A549 (cell line): ENCODE results near the gene PDK2. TPM values are rescaled to one million over a fixed set of nuclear protein-coding genes. Genes with fewer than 3 reads are reported as not detected.

Source experiments
- ATAC-seq, 2 experiments: fragments of 200-7000 bp in 1 of 2; fragments of >200 bp in 1 of 2; cut with Nextera tagmentation in 1 of 2; cut with Tn5 transposase in 1 of 2; 3 replicates each; pipeline versions ENCODE4 v1.8.0 to v1.9.1; 2018 to 2020; ENCODE audit warnings: mild to moderate bottlenecking in 1 of 2, moderate library complexity in 1 of 2
- CTCF ChIA-PET: fragments of 300-600 bp; sonication (Branson Sonifier 250); formaldehyde crosslinking; extraction: SDS; loops from one replicate; lab custom pipeline; 2021; ENCODE audit warnings: antibody characterized with exemption, inconsistent platforms; lab: Yijun Ruan, JAX
- POLR2A ChIA-PET: fragments of 350-600 bp; formaldehyde crosslinking; extraction: SDS; loops from one replicate; lab custom pipeline; 2021; ENCODE audit warnings: antibody characterized with exemption, inconsistent platforms; lab: Yijun Ruan, JAX
- DNase-seq, 2 experiments: peaks; one replicate each; pipeline versions ENCODE4 v3.0.0 to v3.0.0-alpha.2; 2011 to 2016; ENCODE audit warnings: low read depth in 1 of 2, low spot score in 1 of 2
- FAIRE-seq: peaks from 2 replicates; lab custom pipeline; 2011; peaks lifted over from hg19 to GRCh38; lab: Jason Lieb, UNC
- H3K27ac ChIP-seq, 2 experiments: fragments of >200 bp; sonication (Bioruptor Twin); formaldehyde crosslinking; 3 replicates each; pipeline ENCODE4 v1.5.1; 2016 to 2017
- H3K4me1 ChIP-seq: fragments of >200 bp; sonication (Bioruptor Twin); formaldehyde crosslinking; 3 replicates; pipeline ENCODE4 v1.6.1; 2016
- H3K4me2 ChIP-seq: fragments of >200 bp; sonication (Bioruptor Twin); formaldehyde crosslinking; 3 replicates; pipeline ENCODE4 v1.6.1; 2016
- H3K4me3 ChIP-seq: fragments of >200 bp; sonication (Bioruptor Twin); formaldehyde crosslinking; 3 replicates; pipeline ENCODE4 v1.5.1; 2016
- H3K9me3 ChIP-seq: fragments of >200 bp; sonication (Bioruptor Twin); formaldehyde crosslinking; 3 replicates; pipeline ENCODE4 v1.6.1; 2016
- CBX2 ChIP-seq: fragments of 200-600 bp; sonication (generic); IDR thresholded peaks from 2 replicates; pipeline ENCODE4 v1.6.1; 2016; ENCODE audit warnings: low read depth, mild to moderate bottlenecking, borderline replicate concordance
- CBX8 ChIP-seq: fragments of 200-600 bp; sonication (generic); IDR thresholded peaks from 2 replicates; pipeline ENCODE4 v1.6.1; 2016
- ELK1 ChIP-seq: fragments of 150-350 bp; IDR thresholded peaks from 2 replicates; pipeline ENCODE4 v1.6.1; 2014; ENCODE audit warnings: low read depth, mild to moderate bottlenecking, low read length
- EP300 ChIP-seq, 2 experiments: fragments of >200 bp; sonication (Bioruptor Twin); formaldehyde crosslinking; IDR thresholded peaks; 2 replicates in 1 of 2; 3 replicates in 1 of 2; pipeline ENCODE4 v1.6.1; 2016 to 2017
- ESRRA ChIP-seq: fragments of 150-350 bp; IDR thresholded peaks from 2 replicates; pipeline ENCODE4 v1.6.1; 2014; ENCODE audit warnings: mild to moderate bottlenecking, low read length, borderline replicate concordance
- FOSB ChIP-seq: fragments of 250-450 bp; sonication (Bioruptor Pico); IDR thresholded peaks from 2 replicates; pipeline ENCODE4 v1.5.0; 2020; ENCODE audit warnings: mild to moderate bottlenecking, moderate library complexity
- GATA3 ChIP-seq: IDR thresholded peaks from 2 replicates; pipeline ENCODE4 v1.6.1; 2012; ENCODE audit warnings: borderline replicate concordance
- HOXA7 ChIP-seq: fragments of 250-450 bp; sonication (Bioruptor Pico); IDR thresholded peaks from 2 replicates; pipeline ENCODE4 v1.5.0; 2020; ENCODE audit warnings: mild to moderate bottlenecking, moderate library complexity
- HOXB13 ChIP-seq: fragments of 250-450 bp; sonication (Bioruptor Pico); IDR thresholded peaks from 2 replicates; pipeline ENCODE4 v1.5.0; 2020; ENCODE audit warnings: low read depth, mild to moderate bottlenecking, moderate library complexity
- KDM1A ChIP-seq: fragments of 200-600 bp; sonication (generic); IDR thresholded peaks from 2 replicates; pipeline ENCODE4 v1.6.1; 2016; ENCODE audit warnings: low read depth, mild to moderate bottlenecking
- MAZ ChIP-seq: fragments of 150-350 bp; IDR thresholded peaks from 2 replicates; pipeline ENCODE4 v1.6.1; 2014; ENCODE audit warnings: antibody characterized with exemption, low read depth, low read length, borderline replicate concordance
- NPAS2 ChIP-seq: fragments of 250-450 bp; sonication (Bioruptor Pico); IDR thresholded peaks from 2 replicates; pipeline ENCODE4 v1.8.0; 2022; ENCODE audit warnings: mild to moderate bottlenecking, moderate library complexity, borderline replicate concordance
- PBX3 ChIP-seq: IDR thresholded peaks from 2 replicates; pipeline ENCODE4 v1.6.1; 2012
- POLR2AphosphoS2 ChIP-seq: conservative IDR thresholded peaks from 2 replicates; pipeline ENCODE4 v1.6.1; 2012; ENCODE audit warnings: low read length, improper control_type of control experiment, inconsistent platforms
- RFX5 ChIP-seq: fragments of 450-650 bp; IDR thresholded peaks from 2 replicates; pipeline ENCODE4 v1.7.1; 2014; ENCODE audit warnings: antibody characterized with exemption, mild to moderate bottlenecking, moderate library complexity
- SMC3 ChIP-seq: fragments of >200 bp; sonication (Bioruptor Twin); formaldehyde crosslinking; IDR thresholded peaks from 3 replicates; pipeline ENCODE4 v1.6.1; 2018; ENCODE audit warnings: inconsistent platforms
- SREBF2 ChIP-seq: fragments of 450-650 bp; IDR thresholded peaks from 2 replicates; pipeline ENCODE4 v1.6.1; 2014; ENCODE audit warnings: mild to moderate bottlenecking, moderate library complexity
- TFCP2L1 ChIP-seq: fragments of 250-450 bp; sonication (Bioruptor Pico); IDR thresholded peaks from 2 replicates; pipeline ENCODE4 v1.5.0; 2021; ENCODE audit warnings: mild to moderate bottlenecking
- WGBS: methylation state at CpG from one replicate; pipeline ENCODE4 v1.1.6; 2017; ENCODE audit errors: missing lambda C conversion rate; 5-methylcytosine and 5-hydroxymethylcytosine counted together
- polyA plus RNA-seq, 4 experiments: library from polyadenylated mRNA; depleted of rRNA in 3 of 4; stranded (reverse); fragments of >200 nt; fragmentation: RNase III in 1 of 4; extraction: RNeasy Plus Mini Kit Qiagen cat#74134 plus additional on column Dnase treatment in 1 of 4; gene quantifications; 2 replicates in 3 of 4; 3 replicates in 1 of 4; pipeline ENCODE4 v1.2.3, GENCODE V29; 2011 to 2017

Gene PDK2
- polyA plus RNA-seq, 2 of the 4 experiments (the other 2 are of a cell fraction) = 14.1 to 28.5 TPM

GRCh38 chr17:50122945-50123344 lies 27.8 kb downstream of the PDK2 start:
- ChIA-PET CTCF (interaction anchor here (0.8 to 60.2 kb wide), 17 partner anchors 13 to 175 kb away, joined by 3 to 1356 read pairs (median 5); partner anchors contain the start of genes PDK2 and PPP1R9B), POLR2A (no interaction called here)
- Histone ChIP-seq H3K4me2 (no peak overlapping the region), H3K9me3 (no peaks in the 10 kb centered on the region), H3K4me3 (no peak overlapping the region), H3K4me1 (0 out of 3 replicates have a peak, but pooled peaks cover 5% of the 10 kb centered on the region), H3K27ac (no peak overlapping the region)
- no peak for TF ChIP-seq MAZ
- no peak for ATAC-seq
- no peak for FAIRE-seq
- WGBS = 80% methylated on average over 3 of the region's 3 CpGs
- DNase-seq = no peak

GRCh38 chr17:50123649-50124349 lies 28.6 kb downstream of the PDK2 start:
- FAIRE-seq (no peak), ATAC-seq (peak in 1 of 2 experiments; percentile 27; a peak in 3 of 6 replicates), DNase-seq (no peak)
- Histone ChIP-seq H3K4me1 (peaks cover 10% of the 10 kb centered on the region; the same call in 1 of the 3 replicates), H3K4me2 (no peak overlapping the region), H3K27ac (peak overlapping the region in 1 of 2 experiments; percentile 17; a peak in 1 of 6 replicates), H3K9me3 (no peaks in the 10 kb centered on the region), H3K4me3 (no peak overlapping the region)
- no peak for TF ChIP-seq POLR2AphosphoS2
- no peak for TF ChIP-seq RFX5
- no peak for TF ChIP-seq EP300 (IDR thresholded peaks at IDR 0.05)
- TF ChIP-seq ESRRA = no peak
- no peak for TF ChIP-seq SMC3
- TF ChIP-seq HOXB13 (CRISPR knock-in tag) = no peak
- CTCF ChIA-PET = interaction anchor here (0.8 to 60.2 kb wide), 16 partner anchors 12 to 174 kb away, joined by 3 to 1356 read pairs (median 4); partner anchors contain the start of genes PDK2 and PPP1R9B
- 61% methylated on average over 12 of the region's 12 CpGs for WGBS
- POLR2A ChIA-PET = no interaction called here

- H3K4me3 ChIP-seq = no peak overlapping the region
- H3K27ac ChIP-seq = no peak overlapping the region
- peaks cover 22% of the 10 kb centered on the region for H3K4me1 ChIP-seq
- FAIRE-seq (no peak), DNase-seq (no peak), ATAC-seq (no peak)
- CTCF ChIA-PET = interaction anchor here (0.7 to 60.2 kb wide), 10 partner anchors 11 to 71 kb away, joined by 3 to 1356 read pairs (median 6); partner anchors contain the start of genes PDK2 and PPP1R9B
- POLR2A ChIA-PET = no interaction called here
- no peak overlapping the region for H3K4me2 ChIP-seq
- no peak for TF ChIP-seq PBX3
- TF ChIP-seq GATA3 = no peak
- TF ChIP-seq KDM1A = no peak
- no peak for TF ChIP-seq NPAS2
- TF ChIP-seq SREBF2 = no peak
- TF ChIP-seq TFCP2L1 (CRISPR knock-in tag) = no peak
- TF ChIP-seq HOXA7 (CRISPR knock-in tag) = no peak
- no peak for TF ChIP-seq ELK1
- no peak for TF ChIP-seq CBX8
- TF ChIP-seq FOSB (CRISPR knock-in tag) = no peak
- TF ChIP-seq CBX2 = no peak
- WGBS = 82% methylated on average over 4 of the region's 4 CpGs
- no peaks in the 10 kb centered on the region for H3K9me3 ChIP-seq
Observed at GRCh38 chr17:50125420-50125997, 30.4 kb downstream of the PDK2 start.
